Type B pancreatic cell (in vitro differentiated cells): ENCODE measurements around the gene PAPPA2. TPM values are rescaled to one million over a fixed set of nuclear protein-coding genes. Genes with fewer than 3 reads are reported as not detected.

Experiments
- DNase-seq: peaks from one replicate; pipeline ENCODE4 v3.0.0; 2021; ENCODE audit warnings: mixed read lengths; ENCODE audit not compliant: unreplicated experiment; ENCODE audit errors: extremely low spot score
- H3K27ac Mint-ChIP-seq: 2 replicates; pipeline ENCODE4 v1.8.0; 2021; ENCODE audit warnings: mild to moderate bottlenecking, mixed read lengths
- H3K27me3 Mint-ChIP-seq: 2 replicates; pipeline ENCODE4 v1.8.0; 2021; ENCODE audit warnings: mixed read lengths
- H3K36me3 Mint-ChIP-seq: 2 replicates; pipeline ENCODE4 v1.8.0; 2021; ENCODE audit warnings: mixed read lengths
- H3K4me1 Mint-ChIP-seq: one replicate; pipeline ENCODE4 v1.8.0; 2021; ENCODE audit warnings: mixed read lengths; ENCODE audit not compliant: unreplicated experiment
- H3K4me3 Mint-ChIP-seq: 2 replicates; pipeline ENCODE4 v1.8.0; 2021; ENCODE audit warnings: mild to moderate bottlenecking, mixed read lengths
- H3K9me3 Mint-ChIP-seq: 2 replicates; pipeline ENCODE4 v1.8.0; 2021; ENCODE audit warnings: mixed read lengths
- total RNA-seq: library from RNA; stranded (reverse); gene quantifications from 2 replicates; pipeline ENCODE4 v1.2.1, GENCODE V29; 2021; ENCODE audit warnings: low replicate concordance
- TF ChIP-seq, protein P1 (sequence below): fragments of 200-600 bp; sonication (generic); conservative IDR thresholded peaks from 2 replicates; pipeline ENCODE4 v1.5.0; 2021; ENCODE audit warnings: antibody characterized with exemption, mild to moderate bottlenecking

PAPPA2 gene
- total RNA-seq, 1 donor from 2014 or later, result 0.87 TPM

DNA sequence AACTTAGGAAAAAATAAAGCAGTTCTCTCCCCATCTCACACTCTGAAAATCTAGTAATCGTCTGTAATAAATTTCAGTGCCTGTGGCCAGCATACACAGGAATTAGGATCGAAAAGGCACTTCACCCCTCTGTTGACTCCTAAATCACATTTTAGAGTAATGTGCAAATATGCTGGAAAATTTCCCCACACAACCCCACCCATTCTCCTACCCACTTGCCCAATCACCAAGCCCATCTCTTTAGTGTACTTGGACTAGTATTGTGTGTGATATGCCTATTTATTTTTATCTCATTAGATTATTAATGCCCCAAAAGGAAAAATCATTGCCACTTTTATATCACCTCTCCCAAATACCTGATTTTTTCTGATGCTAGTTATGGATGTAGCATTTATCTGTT lies 378.3 kb downstream of the PAPPA2 start:
- no peaks in the 10 kb centered on the region for H3K27me3 Mint-ChIP-seq
- H3K9me3 Mint-ChIP-seq, result no peaks in the 10 kb centered on the region
- no peak overlapping the region for H3K4me3 Mint-ChIP-seq
- no peak overlapping the region for H3K27ac Mint-ChIP-seq
- TF ChIP-seq, protein P1, sequence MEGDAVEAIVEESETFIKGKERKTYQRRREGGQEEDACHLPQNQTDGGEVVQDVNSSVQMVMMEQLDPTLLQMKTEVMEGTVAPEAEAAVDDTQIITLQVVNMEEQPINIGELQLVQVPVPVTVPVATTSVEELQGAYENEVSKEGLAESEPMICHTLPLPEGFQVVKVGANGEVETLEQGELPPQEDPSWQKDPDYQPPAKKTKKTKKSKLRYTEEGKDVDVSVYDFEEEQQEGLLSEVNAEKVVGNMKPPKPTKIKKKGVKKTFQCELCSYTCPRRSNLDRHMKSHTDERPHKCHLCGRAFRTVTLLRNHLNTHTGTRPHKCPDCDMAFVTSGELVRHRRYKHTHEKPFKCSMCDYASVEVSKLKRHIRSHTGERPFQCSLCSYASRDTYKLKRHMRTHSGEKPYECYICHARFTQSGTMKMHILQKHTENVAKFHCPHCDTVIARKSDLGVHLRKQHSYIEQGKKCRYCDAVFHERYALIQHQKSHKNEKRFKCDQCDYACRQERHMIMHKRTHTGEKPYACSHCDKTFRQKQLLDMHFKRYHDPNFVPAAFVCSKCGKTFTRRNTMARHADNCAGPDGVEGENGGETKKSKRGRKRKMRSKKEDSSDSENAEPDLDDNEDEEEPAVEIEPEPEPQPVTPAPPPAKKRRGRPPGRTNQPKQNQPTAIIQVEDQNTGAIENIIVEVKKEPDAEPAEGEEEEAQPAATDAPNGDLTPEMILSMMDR, result no peak
- DNase-seq, result no peak
- H3K4me1 Mint-ChIP-seq, result peaks cover 3% of the 10 kb centered on the region
- H3K36me3 Mint-ChIP-seq, result no peaks in the 10 kb centered on the region

DNA sequence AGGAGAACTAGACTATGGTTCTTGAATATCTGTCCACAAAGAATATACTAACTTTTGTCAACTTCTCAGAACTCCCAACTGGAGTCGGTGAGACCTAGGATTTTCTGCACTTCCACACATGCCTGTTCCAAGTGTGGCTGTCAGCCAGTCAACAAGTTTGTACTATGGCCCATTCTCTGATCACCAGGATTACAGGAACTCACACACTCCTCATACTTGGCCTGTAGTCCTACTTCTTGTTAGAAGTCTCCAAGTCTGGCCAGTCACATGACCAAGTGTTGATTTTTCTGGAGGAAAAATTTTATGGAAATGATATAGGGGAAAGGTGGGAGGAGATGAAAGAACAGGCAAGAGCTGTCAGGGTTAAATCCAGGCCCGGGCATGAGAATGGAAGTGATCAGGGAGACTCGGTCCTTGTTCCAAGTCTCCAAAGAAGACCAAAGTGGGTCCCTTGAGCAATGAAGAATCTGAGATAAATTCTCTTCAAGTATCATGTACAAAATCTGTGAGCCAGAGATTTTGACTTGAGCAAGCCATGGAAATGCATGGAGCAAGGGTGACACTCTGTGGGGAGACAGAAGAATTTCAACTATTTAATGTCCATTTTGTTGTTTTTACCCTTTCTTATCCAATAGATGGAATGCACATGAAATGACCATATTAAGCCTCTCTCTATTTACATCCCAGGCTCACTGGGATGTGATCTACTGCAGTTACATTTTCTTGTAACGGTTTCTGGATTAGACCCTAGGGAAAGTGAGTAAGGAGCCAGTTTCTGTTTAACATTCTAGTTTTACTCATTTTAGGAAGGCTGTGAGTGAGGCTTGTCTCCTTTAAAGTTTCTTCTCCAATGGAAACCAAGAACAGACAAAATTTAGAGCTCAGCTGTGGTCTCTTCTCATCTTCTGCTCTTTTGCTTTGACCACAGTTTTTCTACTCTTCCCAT lies 380.6 kb downstream of the PAPPA2 start:
- Mint-ChIP-seq H3K36me3 (no peaks in the 10 kb centered on the region), H3K4me1 (peaks cover 3% of the 10 kb centered on the region), H3K27ac (no peak overlapping the region), H3K9me3 (no peaks in the 10 kb centered on the region), H3K27me3 (no peaks in the 10 kb centered on the region), H3K4me3 (no peak overlapping the region)
- no peak for DNase-seq
- TF ChIP-seq, protein P1, result peak; percentile 77

DNA sequence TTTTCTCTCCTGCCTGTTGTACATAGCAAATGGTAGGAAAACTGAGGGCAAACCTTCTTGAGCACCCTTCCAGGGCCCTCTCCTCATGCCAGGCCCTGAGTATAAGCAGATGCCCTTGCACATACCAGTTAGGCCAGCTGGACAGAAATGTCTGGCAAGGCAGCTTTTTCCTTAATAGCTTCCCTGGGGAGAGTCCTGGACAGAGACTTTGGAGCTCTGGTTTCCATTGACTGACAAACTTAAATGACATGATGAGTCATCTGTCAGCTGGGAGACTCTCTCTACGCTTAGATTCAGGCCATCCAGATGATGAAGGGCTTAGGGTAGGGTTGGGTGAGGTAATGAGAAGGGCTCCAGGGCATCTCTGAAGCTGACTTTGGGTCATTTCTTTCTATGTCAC lies 384.1 kb downstream of the PAPPA2 start:
- Mint-ChIP-seq H3K4me1 (peaks cover 3% of the 10 kb centered on the region), H3K9me3 (no peaks in the 10 kb centered on the region), H3K27me3 (no peaks in the 10 kb centered on the region), H3K4me3 (no peak overlapping the region), H3K36me3 (no peaks in the 10 kb centered on the region), H3K27ac (no peak overlapping the region)
- TF ChIP-seq, protein P1, result no peak
- DNase-seq, result no peak

DNA sequence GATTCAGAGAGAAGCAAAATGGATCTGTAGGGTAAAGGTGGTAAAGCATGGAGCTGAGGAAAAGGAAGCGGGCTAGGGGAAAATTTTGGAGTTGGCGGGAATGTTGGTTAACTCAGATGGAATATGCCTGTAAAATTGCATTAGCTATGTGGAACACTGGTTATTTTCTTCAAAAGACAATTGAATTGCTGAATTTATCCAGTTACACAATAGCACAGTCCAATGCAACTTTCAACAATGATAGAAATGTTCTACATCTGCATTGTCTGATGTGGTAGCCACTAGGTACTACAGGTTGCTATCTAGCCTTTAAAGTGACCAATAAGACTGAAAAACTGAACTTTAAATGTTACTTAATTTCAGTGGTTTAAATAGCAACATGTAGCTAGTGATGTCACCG lies 386.3 kb downstream of the PAPPA2 start:
- H3K4me3 Mint-ChIP-seq, result no peak overlapping the region
- no peaks in the 10 kb centered on the region for H3K36me3 Mint-ChIP-seq
- DNase-seq, result no peak
- TF ChIP-seq, protein P1, result no peak
- H3K27ac Mint-ChIP-seq, result no peak overlapping the region
- H3K4me1 Mint-ChIP-seq, result peaks cover under 1% of the 10 kb centered on the region
- H3K27me3 Mint-ChIP-seq, result no peaks in the 10 kb centered on the region
- no peaks in the 10 kb centered on the region for H3K9me3 Mint-ChIP-seq

DNA sequence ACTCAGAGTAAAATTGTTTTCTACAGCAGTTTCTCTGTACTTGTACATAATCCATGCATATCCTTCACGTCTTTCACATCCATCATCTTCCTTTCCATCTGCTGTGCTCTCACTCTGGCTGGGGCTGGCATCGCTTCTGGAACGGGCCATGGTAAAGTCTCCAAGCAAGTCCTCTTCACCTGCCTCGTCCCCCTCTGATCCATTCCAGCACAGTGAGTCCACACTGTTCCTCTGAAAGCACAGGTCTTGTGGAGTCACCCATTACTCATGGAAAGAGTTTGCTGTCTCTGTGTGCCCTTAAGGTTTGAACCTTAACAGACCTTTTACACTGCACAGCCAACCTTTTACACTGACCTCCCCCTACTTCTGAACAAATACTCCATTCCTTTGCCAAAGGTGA lies 387.9 kb downstream of the PAPPA2 start:
- no peak overlapping the region for H3K4me3 Mint-ChIP-seq
- H3K36me3 Mint-ChIP-seq, result no peaks in the 10 kb centered on the region
- no peak overlapping the region for H3K27ac Mint-ChIP-seq
- no peaks in the 10 kb centered on the region for H3K9me3 Mint-ChIP-seq
- TF ChIP-seq, protein P1, result no peak
- H3K27me3 Mint-ChIP-seq, result no peaks in the 10 kb centered on the region
- H3K4me1 Mint-ChIP-seq, result peaks cover 10% of the 10 kb centered on the region
- DNase-seq, result no peak
